Heart left ventricle (tissue), 13 donors: Measurements from ENCODE around the gene GREM2.

ENCODE experiments used
- CTCF ChIP-seq, 12 donors: fragments of 200-600 bp; sonication (generic) in 4 of 12; IDR thresholded peaks; one replicate each; pipeline versions ENCODE4 v1.5.0 to v1.8.0; 2018 to 2022; ENCODE audit warnings: antibody characterized with exemption in 12 of 12, mild to moderate bottlenecking in 5 of 12
- POLR2A ChIP-seq, 2 donors: fragments of 450-650 bp; IDR thresholded peaks; one replicate each; pipeline ENCODE4 v1.6.1; 2017; ENCODE audit warnings: antibody characterized with exemption in 2 of 2, mild to moderate bottlenecking in 2 of 2, moderate library complexity in 2 of 2
- donor health status: ischemic (EF 13 %, LVEDD 7.1; RV severe dilation, severe dysfunction).
- donor health status: DM: no; HTN: yes; CAD: no.
- donor health status: DM: no; HTN: no; CAD: no.
- donor health status: ischemic (EF 25% LVEDD 6.9; RV normal size, moderate dysfunction).
- donor health status: ischemic (EF 25% LVEDD 5.7; RV mildly dilated, moderate dysfunction).
- donor health status: ischemic (EF 35%, LVEDD 5.7; RV mildly dilated, moderate dysfunction).
- donor health status: nonischemic (EF 11% LVEDD 7.7; RV severe dilation, severe dysfunction).
- donor health status: DM: yes; HTN: yes; CAD: no.
- donor health status: PGD.
- donor health status: ischemic (EF 29% LVEDD 5.4; RV normal size, mild dysfunction).
- donor health status: nonischemic (EF 23%, LVEDD 6.1; RV moderate dilation, normal function).

GRCh38 chr1:240589585-240590110, 22.3 kb downstream of the GREM2 start:
- TF ChIP-seq CTCF (IDR thresholded peaks at IDR 0.05): no peak
- TF ChIP-seq POLR2A (IDR thresholded peaks at IDR 0.05): no peak
